Prostate gland (tissue), 2 donors: ENCODE measurements around the gene STK24. TPM values are rescaled to one million over a fixed set of nuclear protein-coding genes. Genes with fewer than 3 reads are reported as not detected.

Experiments used
- DNase-seq: peaks from one replicate; pipeline ENCODE4 v3.0.0-alpha.2; 2019; ENCODE audit warnings: low spot score
- H3K27ac ChIP-seq, 2 donors: fragments of 200-600 bp; sonication (generic); 2 replicates each; pipeline ENCODE4 v1.5.1; 2017 to 2019
- H3K27me3 ChIP-seq: fragments of 200-600 bp; sonication (generic); replicated peaks from 2 replicates; pipeline ENCODE4 v1.5.1; 2019; ENCODE audit not compliant: insufficient read depth
- H3K36me3 ChIP-seq, 2 donors: fragments of 200-600 bp; sonication (generic); 1 replicate in 1 of 2; 2 replicates in 1 of 2; pipeline versions ENCODE4 v1.5.1 to v1.8.1; 2017 to 2019
- H3K4me1 ChIP-seq: fragments of 200-600 bp; sonication (generic); replicated peaks from 2 replicates; pipeline ENCODE4 v1.5.1; 2019
- H3K4me3 ChIP-seq, 2 donors: fragments of 200-600 bp; sonication (generic); 2 replicates each; pipeline ENCODE4 v1.5.1; 2017 to 2019
- H3K9me3 ChIP-seq: fragments of 200-600 bp; sonication (generic); 2 replicates; pipeline ENCODE4 v1.5.1; 2017
- POLR2A ChIP-seq: fragments of 450-650 bp; IDR thresholded peaks from one replicate; pipeline ENCODE4 v1.6.1; 2016; ENCODE audit warnings: antibody characterized with exemption, mild to moderate bottlenecking
- POLR2AphosphoS5 ChIP-seq: sonication (generic); formaldehyde crosslinking; IDR thresholded peaks from one replicate; pipeline ENCODE4 v1.6.1; 2017; ENCODE audit warnings: antibody characterized with exemption
- WGBS: methylation state at CpG from one replicate; pipeline ENCODE4 v1.1.5; 2018; 5-methylcytosine and 5-hydroxymethylcytosine counted together
- intact Hi-C: fragments of 100-400 bp; cut with DNase I; formaldehyde crosslinking; loops from one replicate; pipeline ENCODE4 v1.14.2; 2022
- total RNA-seq, 2 donors: library from RNA; depleted of rRNA; stranded (reverse); fragments of >200 nt; gene quantifications; one replicate each; pipeline ENCODE4 v1.1.0, GENCODE V29; 2016
- TF ChIP-seq, protein P1 (sequence below), 4 experiments: fragments of 200-600 bp in 2 of 4; fragments of 450-650 bp in 2 of 4; sonication (generic) in 2 of 4; IDR thresholded peaks; 1 replicate in 3 of 4; 2 replicates in 1 of 4; pipeline ENCODE4 v1.5.1; 2016 to 2019; ENCODE audit warnings: antibody characterized with exemption in 4 of 4, mild to moderate bottlenecking in 2 of 4, moderate library complexity in 2 of 4

Gene STK24
- total RNA-seq, 2 donors from 2014 or later, result 80.5 to 187 TPM

GRCh38 chr13:98514288-98514687 is 62.6 kb downstream of the STK24 start:
- no peak overlapping the region for H3K27ac ChIP-seq
- H3K4me1 ChIP-seq, result no peaks in the 10 kb centered on the region
- DNase-seq, result no peak
- WGBS, result 94% methylated on average over 1 of the region's 1 CpG
- H3K36me3 ChIP-seq, result no peaks in the 10 kb centered on the region
- no peaks in the 10 kb centered on the region for H3K9me3 ChIP-seq
- no peak overlapping the region for H3K4me3 ChIP-seq
- intact Hi-C loops, result no loop called here
- no peak for TF ChIP-seq POLR2AphosphoS5
- TF ChIP-seq POLR2A, result no peak
- H3K27me3 ChIP-seq, result no peaks in the 10 kb centered on the region

DNA sequence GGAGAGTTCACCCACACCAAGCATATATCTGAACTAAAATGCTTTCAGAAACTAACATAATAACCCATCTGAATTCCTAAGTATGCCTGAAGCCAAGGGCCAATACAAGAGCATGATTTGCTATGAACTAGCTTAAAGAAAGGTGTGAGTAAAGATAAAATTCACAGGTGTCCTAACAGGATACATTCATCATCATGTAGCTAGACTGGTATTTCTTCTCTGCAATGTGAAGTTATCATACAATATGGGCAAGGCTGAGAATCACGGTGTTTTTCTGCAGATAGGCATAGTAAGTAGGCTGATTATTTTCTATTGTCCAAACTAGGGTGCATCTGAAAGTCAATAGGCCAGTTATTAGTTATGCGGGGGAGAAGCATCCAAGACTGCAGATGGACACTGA is 63.1 kb downstream of the STK24 start:
- Histone ChIP-seq H3K27ac (no peak overlapping the region), H3K4me1 (no peaks in the 10 kb centered on the region), H3K9me3 (no peaks in the 10 kb centered on the region), H3K27me3 (no peaks in the 10 kb centered on the region), H3K36me3 (no peaks in the 10 kb centered on the region), H3K4me3 (no peak overlapping the region)
- no peak for DNase-seq
- whole genome bisulfite sequencing, result 80% methylated on average over 2 of the region's 2 CpGs
- TF ChIP-seq POLR2A, result no peak
- TF ChIP-seq, protein P1, sequence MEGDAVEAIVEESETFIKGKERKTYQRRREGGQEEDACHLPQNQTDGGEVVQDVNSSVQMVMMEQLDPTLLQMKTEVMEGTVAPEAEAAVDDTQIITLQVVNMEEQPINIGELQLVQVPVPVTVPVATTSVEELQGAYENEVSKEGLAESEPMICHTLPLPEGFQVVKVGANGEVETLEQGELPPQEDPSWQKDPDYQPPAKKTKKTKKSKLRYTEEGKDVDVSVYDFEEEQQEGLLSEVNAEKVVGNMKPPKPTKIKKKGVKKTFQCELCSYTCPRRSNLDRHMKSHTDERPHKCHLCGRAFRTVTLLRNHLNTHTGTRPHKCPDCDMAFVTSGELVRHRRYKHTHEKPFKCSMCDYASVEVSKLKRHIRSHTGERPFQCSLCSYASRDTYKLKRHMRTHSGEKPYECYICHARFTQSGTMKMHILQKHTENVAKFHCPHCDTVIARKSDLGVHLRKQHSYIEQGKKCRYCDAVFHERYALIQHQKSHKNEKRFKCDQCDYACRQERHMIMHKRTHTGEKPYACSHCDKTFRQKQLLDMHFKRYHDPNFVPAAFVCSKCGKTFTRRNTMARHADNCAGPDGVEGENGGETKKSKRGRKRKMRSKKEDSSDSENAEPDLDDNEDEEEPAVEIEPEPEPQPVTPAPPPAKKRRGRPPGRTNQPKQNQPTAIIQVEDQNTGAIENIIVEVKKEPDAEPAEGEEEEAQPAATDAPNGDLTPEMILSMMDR (IDR thresholded peaks at IDR 0.05), result no peak
- TF ChIP-seq POLR2AphosphoS5, result no peak
- intact Hi-C loops, result no loop called here

GRCh38 chr13:98512774-98513665 is 63.9 kb downstream of the STK24 start:
- intact Hi-C loops, result no loop called here
- H3K27ac ChIP-seq, result no peak overlapping the region
- no peaks in the 10 kb centered on the region for H3K27me3 ChIP-seq
- no peak for DNase-seq
- H3K4me1 ChIP-seq, result no peaks in the 10 kb centered on the region
- no peaks in the 10 kb centered on the region for H3K36me3 ChIP-seq
- H3K9me3 ChIP-seq, result no peaks in the 10 kb centered on the region
- TF ChIP-seq POLR2A, result no peak
- TF ChIP-seq POLR2AphosphoS5, result no peak
- TF ChIP-seq, protein P1 (IDR thresholded peaks at IDR 0.05), result no peak
- no peak overlapping the region for H3K4me3 ChIP-seq
- WGBS, result 83% methylated on average over 18 of the region's 18 CpGs

GRCh38 chr13:98511435-98511834 is 65.5 kb downstream of the STK24 start:
- no peak overlapping the region for H3K27ac ChIP-seq
- WGBS, result 88% methylated on average over 7 of the region's 7 CpGs
- TF ChIP-seq, protein P1 (IDR thresholded peaks at IDR 0.05), result no peak
- no peak for TF ChIP-seq POLR2A
- TF ChIP-seq POLR2AphosphoS5, result no peak

GRCh38 chr13:98510156-98510509 is 66.8 kb downstream of the STK24 start:
- DNase-seq, result no peak
- TF ChIP-seq, protein P1 (IDR thresholded peaks at IDR 0.05), result no peak
- TF ChIP-seq POLR2AphosphoS5 (no peak), POLR2A (no peak)
- Histone ChIP-seq H3K27me3 (no peaks in the 10 kb centered on the region), H3K4me1 (peaks cover 9% of the 10 kb centered on the region), H3K36me3 (no peaks in the 10 kb centered on the region), H3K9me3 (no peaks in the 10 kb centered on the region), H3K4me3 (no peak overlapping the region), H3K27ac (no peak overlapping the region)
- intact Hi-C loops, result no loop called here
- 96% methylated on average over 7 of the region's 7 CpGs for whole genome bisulfite sequencing

More at GRCh38 chr13:98511435-98511834, 65.5 kb downstream of the STK24 start:
- peaks cover 9% of the 10 kb centered on the region for H3K4me1 ChIP-seq
- intact Hi-C loops, result no loop called here
- H3K36me3 ChIP-seq, result no peaks in the 10 kb centered on the region
- no peaks in the 10 kb centered on the region for H3K27me3 ChIP-seq
- no peak for DNase-seq
- no peak overlapping the region for H3K4me3 ChIP-seq
- no peaks in the 10 kb centered on the region for H3K9me3 ChIP-seq
